ENCODE results near the gene ELAVL2. TPM values are rescaled to one million over a fixed set of nuclear protein-coding genes. Genes with fewer than 3 reads are reported as not detected.

Gene ELAVL2
- total RNA-seq, 1 donor: not detected

DNA sequence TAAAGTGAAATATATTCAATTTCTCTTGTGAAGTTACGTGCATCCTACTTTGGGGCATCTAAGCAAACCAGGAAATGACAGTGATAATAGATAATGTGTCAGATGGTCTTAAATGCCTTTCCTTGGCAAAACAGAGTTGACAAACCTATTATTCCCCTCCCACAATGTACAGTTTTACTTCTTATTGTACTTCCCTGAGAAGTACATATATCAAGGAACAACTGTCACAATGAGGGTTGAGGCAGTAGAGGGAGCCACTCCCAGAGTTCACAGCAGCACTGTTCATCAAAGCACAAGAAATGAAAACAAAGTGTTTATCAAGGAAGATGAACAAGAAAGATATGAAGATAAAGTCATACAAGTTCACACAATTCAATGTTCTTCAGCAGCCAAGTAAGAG lies 41.1 kb downstream of the ELAVL2 start:
- TF ChIP-seq, protein P1, sequence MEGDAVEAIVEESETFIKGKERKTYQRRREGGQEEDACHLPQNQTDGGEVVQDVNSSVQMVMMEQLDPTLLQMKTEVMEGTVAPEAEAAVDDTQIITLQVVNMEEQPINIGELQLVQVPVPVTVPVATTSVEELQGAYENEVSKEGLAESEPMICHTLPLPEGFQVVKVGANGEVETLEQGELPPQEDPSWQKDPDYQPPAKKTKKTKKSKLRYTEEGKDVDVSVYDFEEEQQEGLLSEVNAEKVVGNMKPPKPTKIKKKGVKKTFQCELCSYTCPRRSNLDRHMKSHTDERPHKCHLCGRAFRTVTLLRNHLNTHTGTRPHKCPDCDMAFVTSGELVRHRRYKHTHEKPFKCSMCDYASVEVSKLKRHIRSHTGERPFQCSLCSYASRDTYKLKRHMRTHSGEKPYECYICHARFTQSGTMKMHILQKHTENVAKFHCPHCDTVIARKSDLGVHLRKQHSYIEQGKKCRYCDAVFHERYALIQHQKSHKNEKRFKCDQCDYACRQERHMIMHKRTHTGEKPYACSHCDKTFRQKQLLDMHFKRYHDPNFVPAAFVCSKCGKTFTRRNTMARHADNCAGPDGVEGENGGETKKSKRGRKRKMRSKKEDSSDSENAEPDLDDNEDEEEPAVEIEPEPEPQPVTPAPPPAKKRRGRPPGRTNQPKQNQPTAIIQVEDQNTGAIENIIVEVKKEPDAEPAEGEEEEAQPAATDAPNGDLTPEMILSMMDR (IDR thresholded peaks at IDR 0.05; ENCODE audit: insufficient read depth, low read depth, low read length): no peak
- no peak for DNase-seq (ENCODE audit: low read depth)
- H3K4me3 ChIP-seq (ENCODE audit: low read depth, low read length): no peak overlapping the region

DNA sequence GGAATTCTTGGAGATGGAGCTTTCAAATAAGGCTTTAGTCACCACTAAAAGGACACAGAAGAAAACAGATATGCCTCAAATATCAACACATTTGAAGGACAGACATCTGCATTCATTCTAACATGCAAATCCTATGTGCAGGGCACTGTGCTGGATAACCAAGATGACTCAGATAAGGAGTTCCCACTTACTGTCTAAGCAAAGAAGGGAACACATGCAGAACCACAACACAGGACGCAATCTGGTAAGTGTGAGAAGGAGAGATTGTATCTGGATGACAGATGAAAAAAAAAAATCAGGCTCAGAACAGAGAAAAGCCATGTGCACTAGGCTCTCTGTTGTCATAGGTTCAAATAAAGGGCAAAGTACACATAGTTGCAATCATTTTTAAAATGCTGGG lies 42.5 kb downstream of the ELAVL2 start:
- no peak for DNase-seq (ENCODE audit: low read depth)
- TF ChIP-seq, protein P1 (IDR thresholded peaks at IDR 0.05; ENCODE audit: insufficient read depth, low read depth, low read length): no peak

DNA sequence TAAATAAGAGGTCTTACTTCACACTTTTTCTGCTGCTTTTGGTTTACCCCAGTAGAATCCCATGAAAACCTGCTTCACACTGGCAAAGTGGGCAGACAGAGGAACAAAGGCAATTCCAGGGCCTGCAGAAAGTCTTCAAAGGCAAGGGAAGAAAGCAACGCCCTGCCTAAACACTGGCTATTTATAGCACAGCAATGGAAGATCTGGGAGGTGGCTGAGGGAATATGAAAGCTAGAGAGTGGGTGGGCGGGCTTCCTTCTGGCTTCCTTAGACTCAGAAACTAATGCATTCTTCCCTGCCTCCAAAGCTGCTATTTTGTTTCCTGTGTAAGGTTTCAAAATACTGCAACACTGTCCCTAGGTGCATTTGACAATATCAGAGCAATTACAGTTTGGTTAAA lies 46.8 kb downstream of the ELAVL2 start:
- TF ChIP-seq, protein P1 (IDR thresholded peaks at IDR 0.05; ENCODE audit: insufficient read depth, low read depth, low read length): no peak
- no peak overlapping the region for H3K4me3 ChIP-seq (ENCODE audit: low read depth, low read length)
- DNase-seq (ENCODE audit: low read depth): no peak

More for the DNA sequence above, 42.5 kb downstream of the ELAVL2 start:
- no peak overlapping the region for H3K4me3 ChIP-seq (ENCODE audit: low read depth, low read length)

DNA sequence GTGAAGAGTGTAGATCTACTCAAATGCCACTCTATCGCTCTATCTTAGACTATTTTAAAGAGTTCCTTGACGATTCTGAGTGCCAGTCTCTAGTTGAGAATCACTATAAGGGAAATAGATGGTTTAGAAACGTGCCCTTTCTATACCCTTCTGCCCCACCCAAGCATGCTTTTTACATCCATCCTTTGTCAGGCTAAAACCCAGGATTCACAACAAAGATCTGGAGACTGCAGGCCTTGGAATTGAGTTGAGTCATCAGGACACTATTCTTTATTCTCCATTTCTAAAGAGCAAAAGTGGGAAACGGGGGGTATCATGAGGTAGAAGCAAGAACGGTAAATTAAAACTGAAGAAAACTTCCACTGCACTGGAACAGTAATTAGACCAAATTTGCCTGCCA lies 48.7 kb downstream of the ELAVL2 start:
- TF ChIP-seq, protein P1 (IDR thresholded peaks at IDR 0.05; ENCODE audit: insufficient read depth, low read depth, low read length): no peak
- no peak for DNase-seq (ENCODE audit: low read depth)
- H3K4me3 ChIP-seq (ENCODE audit: low read depth, low read length): no peak overlapping the region

DNA sequence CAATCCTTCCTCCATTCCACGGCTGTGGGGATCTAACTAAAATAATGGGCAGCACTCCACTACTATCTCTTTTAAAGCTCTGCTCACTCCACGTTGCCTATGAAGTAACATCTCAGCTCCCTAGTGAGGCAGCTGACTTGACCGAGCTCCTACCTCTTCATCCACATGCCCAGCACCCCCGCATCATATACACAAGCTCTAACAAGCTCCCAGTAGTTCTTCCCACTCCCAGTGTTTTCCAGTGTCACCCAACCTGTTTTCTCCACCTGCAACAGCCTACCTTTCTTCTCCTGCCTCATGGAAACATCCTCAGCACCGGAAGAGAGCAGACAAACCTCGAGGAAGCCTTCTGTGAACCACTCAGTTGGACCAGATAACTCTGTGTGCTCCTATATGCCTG lies 50.5 kb downstream of the ELAVL2 start:
- TF ChIP-seq, protein P1 (IDR thresholded peaks at IDR 0.05; ENCODE audit: insufficient read depth, low read depth, low read length): no peak
- no peak for DNase-seq (ENCODE audit: low read depth)

DNA sequence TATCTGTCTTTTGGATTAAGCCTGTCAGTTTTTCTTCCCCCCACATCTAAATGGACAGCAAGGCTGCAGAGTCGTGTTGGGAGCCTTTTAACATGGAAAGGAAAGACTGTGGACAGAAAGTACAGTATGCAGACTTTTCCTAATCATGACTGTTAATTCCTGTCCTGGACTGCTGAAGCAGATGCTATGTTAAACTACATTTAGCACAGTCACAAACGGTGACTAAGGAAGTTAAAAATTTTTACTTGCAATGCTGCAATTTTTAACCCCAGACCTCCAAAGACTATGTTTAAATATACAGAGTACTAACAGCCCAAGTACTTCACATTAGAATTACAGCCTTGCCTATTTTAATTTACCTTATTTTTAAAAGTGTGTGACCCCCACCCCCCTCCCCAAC lies 51.8 kb downstream of the ELAVL2 start:
- DNase-seq (ENCODE audit: low read depth): no peak
- no peak overlapping the region for H3K4me3 ChIP-seq (ENCODE audit: low read depth, low read length)
- TF ChIP-seq, protein P1 (IDR thresholded peaks at IDR 0.05; ENCODE audit: insufficient read depth, low read depth, low read length): no peak

More for the DNA sequence above, 50.5 kb downstream of the ELAVL2 start:
- no peak overlapping the region for H3K4me3 ChIP-seq (ENCODE audit: low read depth, low read length)

DNA sequence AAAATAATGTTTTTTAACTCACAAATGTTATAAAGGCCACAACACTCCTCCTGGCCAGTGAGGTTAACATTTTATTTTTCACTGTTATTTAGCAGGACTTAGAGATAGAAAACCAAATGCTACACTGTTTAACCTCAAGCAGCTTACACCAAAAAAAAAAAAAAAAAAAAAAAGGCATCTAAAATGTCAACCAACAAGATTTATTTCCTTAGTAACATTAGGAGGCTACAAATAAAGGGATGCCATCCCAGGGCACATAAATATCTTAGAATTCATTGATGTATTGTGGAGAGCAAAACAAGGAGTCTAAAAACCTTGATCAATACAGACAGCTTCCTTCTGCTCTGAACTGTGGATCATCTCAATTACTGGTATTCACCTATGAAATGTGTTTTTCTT lies 53.7 kb downstream of the ELAVL2 start:
- TF ChIP-seq, protein P1 (IDR thresholded peaks at IDR 0.05; ENCODE audit: insufficient read depth, low read depth, low read length): no peak
- DNase-seq (ENCODE audit: low read depth): no peak
- no peak overlapping the region for H3K4me3 ChIP-seq (ENCODE audit: low read depth, low read length)
